ENCODE results near the gene CREG2.

CREG2 gene

GRCh38 chr2:101348883-101349282, 38.4 kb downstream of the CREG2 start:
- H3K4me3 ChIP-seq (ENCODE audit: low read length), result no peak overlapping the region
- no peak for DNase-seq (ENCODE audit: low read depth)
- TF ChIP-seq CTCF (conservative IDR thresholded peaks at IDR 0.05; ENCODE audit: low read length), result no peak

GRCh38 chr2:101346909-101347308, 40.4 kb downstream of the CREG2 start:
- DNase-seq (ENCODE audit: low read depth), result no peak
- no peak for TF ChIP-seq CTCF (conservative IDR thresholded peaks at IDR 0.05; ENCODE audit: low read length)
- no peak overlapping the region for H3K4me3 ChIP-seq (ENCODE audit: low read length)

GRCh38 chr2:101344137-101344536, 43.2 kb downstream of the CREG2 start:
- no peak for TF ChIP-seq CTCF (conservative IDR thresholded peaks at IDR 0.05; ENCODE audit: low read length)

GRCh38 chr2:101342625-101343008, 44.7 kb downstream of the CREG2 start:
- H3K4me3 ChIP-seq (ENCODE audit: low read length), result peak overlapping the region; percentile 46
- DNase-seq (ENCODE audit: low read depth), result no peak
- TF ChIP-seq CTCF (conservative IDR thresholded peaks at IDR 0.05; ENCODE audit: low read length), result no peak

More at GRCh38 chr2:101344137-101344536, 43.2 kb downstream of the CREG2 start:
- no peak for DNase-seq (ENCODE audit: low read depth)
- H3K4me3 ChIP-seq (ENCODE audit: low read length), result no peak overlapping the region

GRCh38 chr2:101341901-101342624, 45.2 kb downstream of the CREG2 start:
- peak overlapping the region; percentile 46 for H3K4me3 ChIP-seq (ENCODE audit: low read length)
- peak; percentile 87 for TF ChIP-seq CTCF (conservative IDR thresholded peaks at IDR 0.05; ENCODE audit: low read length)

GRCh38 chr2:101341421-101341820, 45.9 kb downstream of the CREG2 start:
- no peak overlapping the region for H3K4me3 ChIP-seq (ENCODE audit: low read length)
- no peak for DNase-seq (ENCODE audit: low read depth)
- TF ChIP-seq CTCF (conservative IDR thresholded peaks at IDR 0.05; ENCODE audit: low read length), result no peak

More at GRCh38 chr2:101341901-101342624, 45.2 kb downstream of the CREG2 start:
- DNase-seq (ENCODE audit: low read depth), result peak; percentile 63

- TF ChIP-seq CTCF (conservative IDR thresholded peaks at IDR 0.05; ENCODE audit: low read length), result no peak
- DNase-seq (ENCODE audit: low read depth), result peak; percentile 23
Measured at GRCh38 chr2:101340141-101340551, 47.2 kb downstream of the CREG2 start.

More at GRCh38 chr2:101340141-101340551, 47.2 kb downstream of the CREG2 start:
- no peak overlapping the region for H3K4me3 ChIP-seq (ENCODE audit: low read length)
